Common myeloid progenitor, CD34-positive (primary cell): ENCODE results near the gene CCDC124.

Experiments used
- CTCF ChIA-PET: fragments of 350-600 bp; sonication (Branson Sonifier 250); formaldehyde crosslinking; loops from one replicate; lab custom pipeline; 2021; ENCODE audit warnings: antibody characterized with exemption; lab: Charles Lee
- POLR2A ChIA-PET: fragments of 350-600 bp; sonication (Branson Sonifier 250); formaldehyde crosslinking; loops from one replicate; lab custom pipeline; 2021; ENCODE audit warnings: antibody characterized with exemption; lab: Charles Lee
- DNase-seq, 3 donors: peaks; one replicate each; pipeline versions ENCODE4 v3.0.0 to v3.0.0-alpha.2; 2013
- H3K27ac ChIP-seq, 2 experiments: 1 replicate in 1 of 2; 2 replicates in 1 of 2; pipeline ENCODE4 v1.7.0; 2013; ENCODE audit warnings: inconsistent platforms in 2 of 2, low read length in 2 of 2, mild to moderate bottlenecking in 2 of 2, low read depth in 1 of 2, moderate library complexity in 1 of 2; ENCODE audit not compliant: severe bottlenecking in 2 of 2, insufficient read depth in 1 of 2, poor library complexity in 1 of 2
- H3K27me3 ChIP-seq, 5 experiments: replicated peaks in 2 of 5; 1 replicate in 3 of 5; 2 replicates in 2 of 5; pipeline versions ENCODE4 v1.6.1 to v1.7.0; 2013; ENCODE audit warnings: low read length in 4 of 5, mild to moderate bottlenecking in 2 of 5, moderate library complexity in 2 of 5, inconsistent platforms in 1 of 5; ENCODE audit not compliant: insufficient read depth in 5 of 5, control insufficient read depth in 4 of 5
- H3K36me3 ChIP-seq, 4 experiments: 1 replicate in 2 of 4; 2 replicates in 2 of 4; pipeline versions ENCODE4 v1.6.1 to v1.7.0; 2013; ENCODE audit warnings: low read length in 3 of 4, control low read depth in 1 of 4, mild to moderate bottlenecking in 1 of 4; ENCODE audit not compliant: control insufficient read depth in 4 of 4, insufficient read depth in 4 of 4
- H3K4me1 ChIP-seq, 4 experiments: 1 replicate in 3 of 4; 2 replicates in 1 of 4; pipeline versions ENCODE4 v1.6.1 to v1.7.1; 2013; ENCODE audit warnings: low read length in 3 of 4, mild to moderate bottlenecking in 3 of 4, control low read depth in 1 of 4, inconsistent platforms in 1 of 4, moderate library complexity in 1 of 4; ENCODE audit not compliant: control insufficient read depth in 4 of 4, insufficient read depth in 4 of 4; ENCODE audit errors: control extremely low read depth in 1 of 4
- H3K4me3 ChIP-seq, 7 experiments: 1 replicate in 4 of 7; 2 replicates in 3 of 7; pipeline versions ENCODE4 v1.5.1 to v1.7.0; 2013; ENCODE audit warnings: mild to moderate bottlenecking in 7 of 7, low read length in 6 of 7, moderate library complexity in 6 of 7, inconsistent platforms in 2 of 7, low read depth in 2 of 7, control low read depth in 1 of 7; ENCODE audit not compliant: insufficient read depth in 4 of 7, control insufficient read depth in 1 of 7; ENCODE audit errors: extremely low read depth in 1 of 7
- H3K9me3 ChIP-seq, 5 experiments: 1 replicate in 4 of 5; 2 replicates in 1 of 5; pipeline versions ENCODE4 v1.6.1 to v1.7.1; 2013; ENCODE audit warnings: low read length in 4 of 5, mild to moderate bottlenecking in 2 of 5, inconsistent platforms in 1 of 5, low read depth in 1 of 5, moderate library complexity in 1 of 5; ENCODE audit not compliant: control insufficient read depth in 4 of 5, insufficient read depth in 2 of 5; ENCODE audit errors: control extremely low read depth in 1 of 5
- WGBS: methylation state at CpG from one replicate; pipeline ENCODE4 v1.1.5; 2013; ENCODE audit not compliant: insufficient coverage; 5-methylcytosine and 5-hydroxymethylcytosine counted together

CCDC124 gene

GRCh38 chr19:17893766-17894165 lies 39.0 kb upstream of the CCDC124 start:
- DNase-seq = no peak
- H3K27ac ChIP-seq = no peak overlapping the region
- no peaks in the 10 kb centered on the region for H3K4me1 ChIP-seq
- H3K4me3 ChIP-seq = no peak overlapping the region
- H3K27me3 ChIP-seq = no peaks in the 10 kb centered on the region
- WGBS = 91% methylated on average over 8 of the region's 9 CpGs
- ChIA-PET POLR2A (no interaction called here), CTCF (interaction anchor here (0.6 kb wide), 1 partner anchor 537 kb away, joined by 3 read pairs; no protein-coding TSS in a partner anchor)
- peaks cover 0 to 5% (median 0%) of the 10 kb centered on the region in 4 experiments for H3K36me3 ChIP-seq
- no peaks in the 10 kb centered on the region for H3K9me3 ChIP-seq

GRCh38 chr19:17902701-17903100 lies 30.1 kb upstream of the CCDC124 start:
- Histone ChIP-seq H3K4me3 (no peak overlapping the region), H3K36me3 (no peaks in the 10 kb centered on the region), H3K27ac (no peak overlapping the region), H3K4me1 (no peaks in the 10 kb centered on the region), H3K27me3 (no peaks in the 10 kb centered on the region), H3K9me3 (no peaks in the 10 kb centered on the region)
- 100% methylated on average over 2 of the region's 6 CpGs for whole genome bisulfite sequencing
- no peak for DNase-seq
- ChIA-PET CTCF (no interaction called here), POLR2A (no interaction called here)

- CTCF ChIA-PET = interaction anchor here (1.5 kb wide), 1 partner anchor 24 kb away, joined by 5 read pairs; the partner anchor contains the start of gene CCDC124
- Histone ChIP-seq H3K36me3 (no peaks in the 10 kb centered on the region), H3K4me3 (no peak overlapping the region), H3K4me1 (no peaks in the 10 kb centered on the region), H3K27ac (no peak overlapping the region), H3K9me3 (peaks cover 0 to 3% (median under 1%) of the 10 kb centered on the region in 5 experiments), H3K27me3 (peaks cover 0 to 2% (median 0%) of the 10 kb centered on the region in 5 experiments)
- POLR2A ChIA-PET = no interaction called here
- DNase-seq = no peak
- no CpG with 5 or more reads among the region's 3 CpGs for WGBS
These were observed 24.6 kb upstream of the CCDC124 start for GRCh38 chr19:17908244-17908643.

- DNase-seq = no peak
These were observed 23.6 kb upstream of the CCDC124 start for GRCh38 chr19:17909003-17909732.

GRCh38 chr19:17910791-17911360 lies 21.9 kb upstream of the CCDC124 start:
- POLR2A ChIA-PET = no interaction called here
- CTCF ChIA-PET = no interaction called here
- WGBS = 92% methylated on average over 7 of the region's 11 CpGs
- no peak for DNase-seq
- Histone ChIP-seq H3K4me3 (no peak overlapping the region), H3K27ac (no peak overlapping the region), H3K27me3 (peaks cover 0 to 2% (median 0%) of the 10 kb centered on the region in 5 experiments), H3K9me3 (peaks cover 0 to 10% (median 4%) of the 10 kb centered on the region in 5 experiments), H3K4me1 (no peaks in the 10 kb centered on the region), H3K36me3 (no peaks in the 10 kb centered on the region)

More at GRCh38 chr19:17909003-17909732, 23.6 kb upstream of the CCDC124 start:
- Histone ChIP-seq H3K36me3 (no peaks in the 10 kb centered on the region), H3K4me1 (no peaks in the 10 kb centered on the region), H3K4me3 (no peak overlapping the region), H3K27ac (no peak overlapping the region), H3K27me3 (peaks cover 0 to 2% (median 0%) of the 10 kb centered on the region in 5 experiments), H3K9me3 (peaks cover 0 to 10% (median 4%) of the 10 kb centered on the region in 5 experiments)
- ChIA-PET CTCF (interaction anchor here (1.5 to 1.7 kb wide), 2 partner anchors 23 to 38 kb away, joined by 3 to 5 read pairs; partner anchors contain the start of gene CCDC124), POLR2A (interaction anchor here (0.6 kb wide), 1 partner anchor 32 kb away, joined by 5 read pairs; no protein-coding TSS in a partner anchor)
- 73% methylated on average over 4 of the region's 7 CpGs for WGBS

- Histone ChIP-seq H3K4me1 (no peaks in the 10 kb centered on the region), H3K36me3 (no peaks in the 10 kb centered on the region), H3K27ac (no peak overlapping the region), H3K27me3 (peaks cover 0 to 1% (median 0%) of the 10 kb centered on the region in 5 experiments), H3K9me3 (peaks cover 0 to 12% (median 5%) of the 10 kb centered on the region in 5 experiments), H3K4me3 (no peak overlapping the region)
- WGBS = 97% methylated on average over 6 of the region's 6 CpGs
- ChIA-PET POLR2A (no interaction called here), CTCF (interaction anchor here (0.6 to 1.4 kb wide), 2 partner anchors 15 to 20 kb away, joined by 3 read pairs; no protein-coding TSS in a partner anchor)
- DNase-seq = no peak
These were observed 16.7 kb upstream of the CCDC124 start for GRCh38 chr19:17915940-17916593.
